ENCODE measurements around the gene INTS4.
"Not testable (repeated sequence)": the region's sequence is repeated elsewhere in the genome, so short reads cannot be mapped to it uniquely, and the experiment has no call there.

INTS4 gene, protein sequence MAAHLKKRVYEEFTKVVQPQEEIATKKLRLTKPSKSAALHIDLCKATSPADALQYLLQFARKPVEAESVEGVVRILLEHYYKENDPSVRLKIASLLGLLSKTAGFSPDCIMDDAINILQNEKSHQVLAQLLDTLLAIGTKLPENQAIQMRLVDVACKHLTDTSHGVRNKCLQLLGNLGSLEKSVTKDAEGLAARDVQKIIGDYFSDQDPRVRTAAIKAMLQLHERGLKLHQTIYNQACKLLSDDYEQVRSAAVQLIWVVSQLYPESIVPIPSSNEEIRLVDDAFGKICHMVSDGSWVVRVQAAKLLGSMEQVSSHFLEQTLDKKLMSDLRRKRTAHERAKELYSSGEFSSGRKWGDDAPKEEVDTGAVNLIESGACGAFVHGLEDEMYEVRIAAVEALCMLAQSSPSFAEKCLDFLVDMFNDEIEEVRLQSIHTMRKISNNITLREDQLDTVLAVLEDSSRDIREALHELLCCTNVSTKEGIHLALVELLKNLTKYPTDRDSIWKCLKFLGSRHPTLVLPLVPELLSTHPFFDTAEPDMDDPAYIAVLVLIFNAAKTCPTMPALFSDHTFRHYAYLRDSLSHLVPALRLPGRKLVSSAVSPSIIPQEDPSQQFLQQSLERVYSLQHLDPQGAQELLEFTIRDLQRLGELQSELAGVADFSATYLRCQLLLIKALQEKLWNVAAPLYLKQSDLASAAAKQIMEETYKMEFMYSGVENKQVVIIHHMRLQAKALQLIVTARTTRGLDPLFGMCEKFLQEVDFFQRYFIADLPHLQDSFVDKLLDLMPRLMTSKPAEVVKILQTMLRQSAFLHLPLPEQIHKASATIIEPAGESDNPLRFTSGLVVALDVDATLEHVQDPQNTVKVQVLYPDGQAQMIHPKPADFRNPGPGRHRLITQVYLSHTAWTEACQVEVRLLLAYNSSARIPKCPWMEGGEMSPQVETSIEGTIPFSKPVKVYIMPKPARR

DNA sequence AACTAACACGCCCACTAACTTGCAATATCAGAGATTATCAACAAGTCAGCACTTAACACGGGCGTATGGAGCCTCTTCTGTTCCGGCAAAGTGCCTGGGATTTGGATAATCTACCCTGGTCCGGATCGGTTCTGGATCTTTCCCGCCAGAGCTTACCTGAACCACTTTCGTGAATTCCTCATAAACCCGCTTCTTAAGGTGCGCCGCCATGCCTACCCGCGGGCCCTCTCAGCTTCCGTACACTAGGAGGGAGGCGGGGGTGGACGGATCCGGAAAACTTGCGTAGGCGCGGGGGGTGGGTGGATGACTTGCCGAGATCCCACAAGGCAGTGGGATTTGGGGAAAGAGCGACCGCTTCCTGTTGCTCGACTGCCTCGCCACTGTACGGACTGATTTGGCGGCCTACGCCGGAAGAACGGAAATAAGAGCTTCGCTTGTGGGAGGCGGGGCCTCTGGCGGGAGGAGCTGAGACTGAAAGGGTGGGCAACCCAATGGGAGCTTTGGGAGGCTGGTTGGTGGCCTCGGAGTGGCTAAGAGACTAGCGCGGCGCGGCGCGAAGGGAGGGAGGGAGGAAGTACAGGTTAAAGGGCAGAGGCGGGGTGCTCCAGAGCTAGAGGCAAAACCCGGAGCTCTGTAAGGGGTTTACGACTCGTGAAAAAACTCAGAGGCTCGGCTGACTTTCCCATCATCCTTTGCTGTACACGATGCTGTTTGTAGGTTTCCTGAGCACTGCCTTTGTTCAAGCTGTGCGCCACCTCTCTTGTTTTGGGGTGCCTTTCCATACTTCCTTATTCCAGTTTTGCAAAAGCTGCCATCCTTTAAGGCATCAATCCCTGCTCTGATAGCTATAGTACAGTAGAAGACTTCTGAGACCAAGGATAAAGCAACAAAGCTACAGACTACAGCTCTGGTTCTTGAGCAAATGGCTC, at the start of gene INTS4:
INTS4 (minus strand) TSS at position 235 of the 929 bp plus-strand sequence; CDS start at position 210, 25 bp downstream.
- DNase-seq (ENCODE audit: low read depth): peak; percentile 99

GRCh38 chr11:78041843-78042440, 47.5 kb upstream of the INTS4 start:
- DNase-seq (ENCODE audit: low read depth): no peak

DNA sequence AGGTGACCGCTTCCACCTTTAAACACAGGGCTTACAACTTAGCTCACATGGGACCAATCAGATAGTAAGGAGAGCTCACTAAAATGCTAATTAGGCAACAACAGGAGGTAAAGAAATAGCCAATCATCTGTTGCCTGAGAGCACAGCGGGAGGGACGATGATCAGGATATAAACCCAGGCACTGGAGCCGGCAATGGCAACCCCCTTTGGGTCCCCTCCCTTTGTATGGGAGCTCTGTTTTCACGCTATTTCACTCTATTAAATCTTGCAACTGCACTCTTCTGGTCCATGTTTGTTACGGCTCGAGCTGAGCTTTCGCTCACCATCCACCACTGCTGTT, 46.9 kb upstream of the INTS4 start:
- not testable (repeated sequence) for DNase-seq (ENCODE audit: low read depth)

- no peak for DNase-seq (ENCODE audit: low read depth)
These were observed 46.4 kb upstream of the INTS4 start for GRCh38 chr11:78040691-78041379.

DNA sequence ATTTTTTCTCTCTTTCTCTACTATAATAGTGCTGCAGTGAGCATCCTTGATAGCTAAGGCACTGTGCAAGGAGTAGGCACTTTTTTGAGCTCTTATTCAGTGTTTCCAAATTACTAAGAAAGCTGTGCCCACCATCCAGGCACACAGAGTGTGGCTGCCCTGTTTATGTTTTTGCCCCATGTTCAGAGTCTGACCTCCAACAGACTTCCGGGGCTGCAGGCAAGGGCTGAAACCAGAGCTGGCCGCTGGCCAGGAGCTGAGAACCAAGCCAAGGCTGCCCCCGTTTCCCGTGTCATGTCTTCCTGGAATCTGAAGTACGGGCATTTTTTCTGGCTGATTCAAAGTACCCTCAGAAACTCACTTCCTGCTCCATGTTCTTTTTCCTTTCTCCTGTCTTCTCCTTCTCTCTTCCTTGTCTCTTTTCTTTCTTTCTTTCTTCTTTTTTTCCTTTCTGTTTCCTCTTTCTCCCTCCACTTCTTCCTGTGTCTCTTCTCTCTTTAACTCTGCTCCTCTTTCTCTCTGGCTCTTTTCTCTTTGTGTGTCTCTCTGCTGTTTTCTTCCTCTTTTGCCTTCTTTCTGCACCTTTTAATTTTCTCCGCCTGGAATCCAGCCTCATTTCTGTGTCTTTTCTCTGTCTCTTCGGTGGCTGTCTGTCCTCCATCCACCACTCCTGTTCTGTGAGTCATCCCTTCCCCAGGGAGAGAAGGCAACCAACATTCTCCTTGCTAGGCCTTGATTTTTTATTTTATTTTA, 45.6 kb upstream of the INTS4 start:
- peak; percentile 55 for DNase-seq (ENCODE audit: low read depth)

DNA sequence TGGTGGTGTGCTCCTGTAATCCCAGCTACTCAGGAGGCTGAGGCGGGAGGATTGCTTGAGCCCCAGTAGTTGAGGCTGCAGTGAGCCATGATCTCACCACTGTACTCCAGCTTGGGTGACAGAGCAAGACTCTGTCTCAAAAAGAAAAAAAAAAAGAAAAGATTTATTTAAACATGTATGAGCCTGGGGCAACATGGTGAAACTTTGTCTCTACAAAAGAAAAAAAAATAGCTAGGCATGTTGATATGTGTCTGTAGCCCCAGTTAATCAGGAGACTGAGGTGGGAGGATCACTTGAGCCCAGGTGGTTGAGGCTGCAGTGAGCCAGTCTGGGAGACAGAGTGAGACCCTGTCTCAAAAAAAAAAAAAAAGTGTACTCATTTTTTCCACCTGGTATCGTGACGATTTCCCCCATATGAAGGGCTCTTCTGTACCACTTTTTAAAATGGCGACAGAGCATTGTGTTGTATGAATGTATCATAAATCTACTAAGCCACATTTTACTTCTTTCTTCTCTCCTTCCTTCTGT, 45.0 kb upstream of the INTS4 start:
- no peak for DNase-seq (ENCODE audit: low read depth)

DNA sequence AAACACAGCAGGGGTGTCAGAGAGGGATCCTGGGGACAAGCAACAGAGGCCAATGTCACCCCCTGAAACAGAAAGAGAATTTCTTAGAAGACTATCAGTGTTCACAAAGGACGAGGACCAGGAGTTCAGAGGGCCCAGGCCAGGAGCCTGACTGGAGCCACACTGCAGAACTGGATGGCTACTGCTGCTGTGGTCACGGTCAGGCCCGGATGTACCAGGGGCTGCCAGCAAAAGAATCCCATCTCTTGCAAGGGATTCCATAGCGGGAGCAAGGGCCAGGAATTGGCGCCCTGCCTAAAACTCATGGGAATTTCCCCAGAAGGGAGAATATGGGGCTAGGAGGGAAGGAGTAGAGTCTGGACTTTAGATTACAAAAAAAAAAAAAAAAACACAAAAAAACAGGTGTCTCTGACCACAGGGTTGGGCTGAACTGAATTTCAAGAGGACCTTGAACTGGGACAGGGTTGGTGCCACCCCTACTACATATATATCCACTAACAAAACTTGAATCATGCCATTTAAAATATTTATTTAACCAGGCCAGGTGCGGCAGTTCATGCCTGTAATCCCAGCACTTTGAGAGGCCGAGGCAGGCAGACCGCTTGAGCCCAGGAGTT, 44.3 kb upstream of the INTS4 start:
- DNase-seq (ENCODE audit: low read depth): no peak

DNA sequence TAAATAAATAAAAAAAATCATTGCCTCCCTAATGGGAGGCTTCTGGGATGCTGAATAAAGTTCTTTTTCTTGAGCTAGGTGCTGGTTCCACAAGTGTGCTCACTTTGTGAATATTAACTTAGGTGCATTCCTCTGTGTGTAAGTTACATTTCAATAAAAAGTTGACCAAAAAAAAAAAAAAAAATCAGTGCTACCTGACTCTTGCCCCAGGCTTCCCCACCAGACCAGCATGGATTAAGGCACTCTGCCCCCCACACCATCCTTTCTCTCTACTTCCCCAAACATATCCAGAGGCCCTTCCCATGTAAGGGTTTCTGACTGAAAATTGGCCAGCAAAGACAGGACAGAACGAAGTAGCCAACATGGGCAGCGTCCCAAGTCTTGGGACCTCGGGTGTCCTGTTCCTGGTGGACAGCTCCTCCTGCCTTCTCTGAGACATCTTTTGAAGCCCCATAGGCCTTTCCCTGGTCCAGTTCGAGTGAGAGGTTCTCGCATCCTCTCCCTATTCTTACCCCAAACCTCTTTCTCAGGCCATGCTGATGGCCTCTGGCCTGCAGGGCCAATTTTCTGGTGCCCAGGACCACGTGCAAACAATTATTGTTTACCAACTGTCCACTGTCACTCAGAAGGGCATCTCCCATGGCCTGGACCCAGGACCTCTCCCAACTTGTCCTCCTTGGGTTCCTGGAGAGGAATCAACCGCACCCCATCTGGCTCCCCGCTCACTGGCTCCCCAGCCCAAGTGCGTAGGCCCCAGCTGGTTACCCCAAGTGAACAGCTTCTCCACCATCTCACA, 43.6 kb upstream of the INTS4 start:
- DNase-seq (ENCODE audit: low read depth): no peak

- no peak for DNase-seq (ENCODE audit: low read depth)
These were observed 42.6 kb upstream of the INTS4 start for GRCh38 chr11:78037056-78037455.

DNA sequence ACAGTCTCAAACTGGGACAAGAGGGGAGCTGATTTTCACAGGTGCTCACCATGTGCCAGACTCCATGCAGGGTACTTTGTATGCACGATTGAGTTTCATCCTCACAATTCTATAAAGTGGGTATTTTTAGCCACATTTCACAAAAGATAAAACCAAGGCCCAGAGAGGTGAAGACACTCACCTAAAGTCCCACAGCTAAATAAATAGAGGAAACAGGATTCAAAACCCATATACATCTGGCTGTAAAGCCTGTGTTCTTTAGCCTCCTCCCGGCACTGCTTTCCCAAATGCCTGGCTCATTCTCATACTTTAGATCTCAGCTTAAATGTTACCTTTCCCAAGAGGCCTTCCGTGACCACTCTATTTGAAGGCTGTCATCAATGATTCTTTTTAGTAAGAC, 41.8 kb upstream of the INTS4 start:
- DNase-seq (ENCODE audit: low read depth): no peak

GRCh38 chr11:78034623-78035022, 40.2 kb upstream of the INTS4 start:
- no peak for DNase-seq (ENCODE audit: low read depth)

DNA sequence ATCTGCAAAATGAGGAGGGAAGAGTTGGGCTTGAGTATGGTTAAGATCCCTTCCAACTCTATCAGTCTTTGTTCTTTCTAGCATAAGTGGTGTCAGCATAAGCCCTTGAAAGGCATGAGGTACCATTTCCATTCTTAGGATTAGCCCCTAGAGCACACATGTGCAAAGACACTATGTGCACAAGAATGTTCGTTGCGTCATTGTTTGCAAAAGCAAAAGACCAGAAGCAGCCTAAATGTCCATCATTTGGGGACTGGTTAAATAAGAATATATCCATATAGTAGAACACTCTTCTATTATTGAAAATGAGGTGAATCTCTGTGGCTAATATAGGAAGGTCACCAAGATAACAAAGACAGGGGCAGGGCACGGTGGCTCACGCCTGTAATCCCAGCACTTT, 38.6 kb upstream of the INTS4 start:
- DNase-seq (ENCODE audit: low read depth): no peak

DNA sequence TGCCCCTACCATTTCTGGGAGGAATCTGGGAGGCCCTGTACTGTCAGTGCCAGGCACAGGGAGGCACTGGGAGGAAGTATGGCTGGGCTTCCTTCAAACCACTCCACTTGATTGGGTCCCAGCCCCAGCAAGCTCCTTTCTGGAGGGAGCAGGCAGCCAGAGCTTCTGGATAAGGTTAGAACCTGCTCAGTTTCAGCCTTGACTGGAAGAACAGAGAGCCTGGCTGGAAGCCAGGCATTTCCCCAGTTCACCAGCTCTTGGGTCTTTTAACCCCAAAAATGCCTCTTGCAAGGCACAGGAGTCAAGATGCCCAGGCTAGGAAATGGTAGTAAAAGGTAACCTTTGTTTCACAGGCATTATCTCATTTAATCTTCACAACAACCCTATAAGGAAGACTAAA, 37.6 kb upstream of the INTS4 start:
- no peak for DNase-seq (ENCODE audit: low read depth)

DNA sequence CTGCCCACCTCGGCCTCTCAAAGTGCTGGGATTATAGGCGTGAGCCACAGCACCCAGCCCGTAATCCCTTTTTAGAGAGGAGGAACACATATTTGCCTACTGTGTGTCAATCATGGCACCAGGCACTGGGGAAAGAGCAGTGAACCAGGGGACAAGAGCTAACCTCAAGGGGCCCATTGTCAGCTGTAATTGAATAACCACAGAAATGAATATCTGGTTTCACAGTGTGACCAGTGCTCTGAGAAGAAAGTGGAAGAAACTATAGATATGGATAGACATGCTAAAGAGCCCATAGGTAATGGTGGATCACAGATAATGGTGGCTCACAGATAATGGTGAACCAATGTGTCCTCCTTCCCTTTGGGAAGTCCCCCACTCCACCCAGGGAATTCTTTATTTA, 37.2 kb upstream of the INTS4 start:
- no peak for DNase-seq (ENCODE audit: low read depth)

DNA sequence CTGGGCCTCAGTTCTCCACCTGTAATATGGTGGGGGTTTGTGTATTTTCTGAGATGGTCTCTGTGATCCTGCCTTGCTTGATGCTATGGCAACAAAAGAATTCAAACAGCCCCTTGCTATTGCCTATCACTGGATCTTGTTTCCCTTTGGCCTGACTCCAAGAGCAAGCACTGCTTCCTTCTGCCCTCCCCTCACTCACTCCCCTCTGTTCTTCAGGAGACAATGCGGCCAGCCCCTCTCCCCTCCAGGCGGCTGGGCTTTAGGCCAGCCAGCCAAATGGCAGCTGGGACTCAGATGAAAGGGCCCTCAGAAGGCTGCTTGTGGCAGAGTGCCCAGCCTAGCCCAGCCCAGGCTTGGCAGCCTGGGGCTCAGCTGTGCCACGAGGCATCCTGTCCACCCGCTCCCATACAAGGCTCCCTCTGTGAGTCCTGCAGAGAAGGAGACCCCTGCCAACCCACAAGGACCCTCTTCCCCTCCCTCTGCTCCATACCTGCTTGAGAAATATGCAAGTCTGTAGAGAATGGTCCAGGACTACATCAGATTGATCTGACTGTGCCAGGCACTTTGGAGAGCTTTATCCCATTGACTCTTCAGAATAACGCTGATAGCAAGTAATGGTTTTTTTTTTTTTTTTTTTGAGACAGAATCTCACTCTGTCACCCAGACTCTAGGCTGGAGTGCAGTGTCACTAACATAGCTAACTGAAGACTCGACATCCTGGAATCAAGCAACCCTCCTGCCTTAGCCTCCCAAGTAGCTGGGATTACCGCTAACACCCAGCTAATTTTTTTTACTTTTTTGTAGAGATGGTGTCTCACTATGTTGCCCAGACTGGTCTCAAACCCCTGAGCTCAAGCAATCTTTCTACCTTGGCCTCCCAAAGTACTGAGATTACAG, 36.2 kb upstream of the INTS4 start:
- DNase-seq (ENCODE audit: low read depth): no peak

DNA sequence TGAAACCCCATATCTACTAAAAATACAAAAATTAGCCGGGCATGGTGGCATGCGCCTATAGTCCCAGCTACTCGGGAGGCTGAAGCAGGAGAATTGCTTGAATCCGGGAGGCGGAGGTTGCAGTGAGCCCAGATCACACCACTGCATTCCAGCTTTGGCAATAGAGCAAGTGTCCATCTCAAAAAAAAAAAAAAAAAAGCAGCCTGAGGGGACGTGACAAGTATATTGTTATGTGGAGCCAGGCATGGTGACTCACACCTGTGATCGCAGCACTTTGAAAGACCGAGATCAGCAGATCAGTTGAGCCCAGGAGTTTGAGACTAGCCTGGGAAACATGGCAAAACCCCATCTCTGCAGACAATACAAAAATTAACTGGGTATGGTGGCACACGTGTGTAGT, 34.0 kb upstream of the INTS4 start:
- not testable (repeated sequence) for DNase-seq (ENCODE audit: low read depth)

- DNase-seq (ENCODE audit: low read depth): no peak
These were observed 33.3 kb upstream of the INTS4 start for GRCh38 chr11:78027759-78028158.

- no peak for DNase-seq (ENCODE audit: low read depth)
These were observed 30.9 kb upstream of the INTS4 start for GRCh38 chr11:78025378-78025777.
